Liver (tissue), 9 donors: Measurements from ENCODE around the gene TMEM221. TPM values are rescaled to one million over a fixed set of nuclear protein-coding genes. Genes with fewer than 3 reads are reported as not detected.

ENCODE experiments used
- DNase-seq: peaks from one replicate; pipeline ENCODE4 v3.0.0-alpha.2; 2017; ENCODE audit warnings: low spot score
- H3K27ac ChIP-seq, 2 donors: one replicate each; pipeline ENCODE4 v1.7.0; 2013; ENCODE audit warnings: inconsistent platforms in 2 of 2, low read length in 2 of 2, control low read depth in 1 of 2, low read depth in 1 of 2, mild to moderate bottlenecking in 1 of 2
- H3K27me3 ChIP-seq, 4 donors: one replicate each; pipeline versions ENCODE4 v1.6.1 to v1.7.0; 2013; ENCODE audit warnings: low read length in 3 of 4, inconsistent platforms in 1 of 4, mild to moderate bottlenecking in 1 of 4, moderate library complexity in 1 of 4; ENCODE audit not compliant: control insufficient read depth in 4 of 4, insufficient read depth in 4 of 4
- H3K36me3 ChIP-seq, 4 donors: one replicate each; pipeline versions ENCODE4 v1.6.1 to v1.7.0; 2013; ENCODE audit warnings: low read length in 3 of 4, mild to moderate bottlenecking in 3 of 4, low read depth in 1 of 4, moderate library complexity in 1 of 4; ENCODE audit not compliant: control insufficient read depth in 4 of 4, insufficient read depth in 3 of 4
- H3K4me1 ChIP-seq, 4 donors: one replicate each; pipeline versions ENCODE4 v1.6.1 to v1.7.0; 2013; ENCODE audit warnings: low read length in 3 of 4, mild to moderate bottlenecking in 3 of 4, moderate library complexity in 1 of 4; ENCODE audit not compliant: control insufficient read depth in 4 of 4, insufficient read depth in 4 of 4
- H3K4me3 ChIP-seq, 3 donors: one replicate each; pipeline versions ENCODE4 v1.6.1 to v1.7.0; 2013; ENCODE audit warnings: low read length in 3 of 3, control low read depth in 1 of 3, low read depth in 1 of 3, mild to moderate bottlenecking in 1 of 3
- H3K9ac ChIP-seq, 2 donors: one replicate each; pipeline ENCODE4 v1.7.0; 2013; ENCODE audit warnings: low read length in 2 of 2, mild to moderate bottlenecking in 2 of 2, moderate library complexity in 2 of 2, control low read depth in 1 of 2, low read depth in 1 of 2
- H3K9me3 ChIP-seq, 4 donors: one replicate each; pipeline versions ENCODE4 v1.6.1 to v1.7.0; 2013; ENCODE audit warnings: low read length in 3 of 4; ENCODE audit not compliant: control insufficient read depth in 4 of 4
- EGR1 ChIP-seq, 2 donors: IDR thresholded peaks; 2 replicates each; pipeline ENCODE4 v1.6.1; 2016 to 2018; ENCODE audit warnings: antibody characterized with exemption in 2 of 2, low read depth in 2 of 2
- FOXA1 ChIP-seq: IDR thresholded peaks from 2 replicates; pipeline ENCODE4 v1.6.1; 2016; ENCODE audit warnings: antibody characterized with exemption
- FOXA2 ChIP-seq: IDR thresholded peaks from 2 replicates; pipeline ENCODE4 v1.6.1; 2016; ENCODE audit warnings: antibody characterized with exemption
- HNF4A ChIP-seq, 2 donors: conservative IDR thresholded peaks; 2 replicates each; pipeline ENCODE4 v1.6.1; 2016; ENCODE audit warnings: antibody characterized with exemption in 2 of 2, mild to moderate bottlenecking in 2 of 2
- HNF4G ChIP-seq: IDR thresholded peaks from 2 replicates; pipeline ENCODE4 v1.6.1; 2016; ENCODE audit warnings: antibody characterized with exemption
- NR2F2 ChIP-seq: IDR thresholded peaks from 2 replicates; pipeline ENCODE4 v1.6.1; 2016; ENCODE audit warnings: antibody characterized with exemption
- RXRA ChIP-seq, 2 donors: IDR thresholded peaks; 2 replicates each; pipeline ENCODE4 v1.6.1; 2017 to 2018; ENCODE audit warnings: antibody characterized with exemption in 2 of 2, mild to moderate bottlenecking in 1 of 2
- SP1 ChIP-seq: IDR thresholded peaks from 2 replicates; pipeline ENCODE4 v1.6.1; 2018; ENCODE audit warnings: antibody characterized with exemption, mild to moderate bottlenecking
- TAF1 ChIP-seq: conservative IDR thresholded peaks from 2 replicates; pipeline ENCODE4 v1.6.1; 2016; ENCODE audit warnings: antibody characterized with exemption, mild to moderate bottlenecking
- YY1 ChIP-seq: IDR thresholded peaks from 2 replicates; pipeline ENCODE4 v1.6.1; 2016; ENCODE audit warnings: antibody characterized with exemption, mild to moderate bottlenecking
- WGBS: extraction: QIAGEN DNeasy Blood & Tissue Kit; methylation state at CpG from one replicate; pipeline ENCODE4 v1.1.7; 2013; 5-methylcytosine and 5-hydroxymethylcytosine counted together
- polyA plus RNA-seq, 2 donors: library from polyadenylated mRNA; stranded (reverse) in 1 of 2; unstranded in 1 of 2; fragments of 200-250 nt in 1 of 2; fragments of >200 nt in 1 of 2; fragmentation: Nextera tagmentation in 1 of 2; extraction: Ambion mirVana in 1 of 2; gene quantifications; one replicate each; pipeline versions ENCODE4 v1.2.1 to v1.2.3, GENCODE V29; 2013 to 2015
- total RNA-seq, 2 donors: library from RNA; depleted of rRNA; stranded (reverse); fragments of >200 nt; gene quantifications; one replicate each; pipeline ENCODE4 v1.2.3, GENCODE V29; 2014
- TF ChIP-seq, protein P1 (sequence below): IDR thresholded peaks from 2 replicates; pipeline ENCODE4 v1.6.1; 2016; ENCODE audit warnings: antibody characterized with exemption
- TF ChIP-seq, protein P2 (sequence below): IDR thresholded peaks from 2 replicates; pipeline ENCODE4 v1.6.1; 2016; ENCODE audit warnings: antibody characterized with exemption
- TF ChIP-seq, protein P3 (sequence below): fragments of 150-350 bp; IDR thresholded peaks from 2 replicates; pipeline ENCODE4 v1.5.1; 2017; ENCODE audit warnings: improper control_type of control experiment, low read depth, low read length; ENCODE audit not compliant: missing input control
- TF ChIP-seq, protein P4 (sequence below): IDR thresholded peaks from 2 replicates; pipeline ENCODE4 v1.6.1; 2016; ENCODE audit warnings: antibody characterized with exemption, mild to moderate bottlenecking
- TF ChIP-seq, protein P5 (sequence below): IDR thresholded peaks from 2 replicates; pipeline ENCODE4 v1.6.1; 2016; ENCODE audit warnings: antibody characterized with exemption
- donor health status: healthy.
- donor health status: healthy.
- donor health status: healthy.
- donor health status: healthy.
- donor health status: healthy.

The TMEM221 gene
- total and polyA plus RNA-seq, 4 donors, result 0.06 to 0.15 (median 0.11) TPM

DNA sequence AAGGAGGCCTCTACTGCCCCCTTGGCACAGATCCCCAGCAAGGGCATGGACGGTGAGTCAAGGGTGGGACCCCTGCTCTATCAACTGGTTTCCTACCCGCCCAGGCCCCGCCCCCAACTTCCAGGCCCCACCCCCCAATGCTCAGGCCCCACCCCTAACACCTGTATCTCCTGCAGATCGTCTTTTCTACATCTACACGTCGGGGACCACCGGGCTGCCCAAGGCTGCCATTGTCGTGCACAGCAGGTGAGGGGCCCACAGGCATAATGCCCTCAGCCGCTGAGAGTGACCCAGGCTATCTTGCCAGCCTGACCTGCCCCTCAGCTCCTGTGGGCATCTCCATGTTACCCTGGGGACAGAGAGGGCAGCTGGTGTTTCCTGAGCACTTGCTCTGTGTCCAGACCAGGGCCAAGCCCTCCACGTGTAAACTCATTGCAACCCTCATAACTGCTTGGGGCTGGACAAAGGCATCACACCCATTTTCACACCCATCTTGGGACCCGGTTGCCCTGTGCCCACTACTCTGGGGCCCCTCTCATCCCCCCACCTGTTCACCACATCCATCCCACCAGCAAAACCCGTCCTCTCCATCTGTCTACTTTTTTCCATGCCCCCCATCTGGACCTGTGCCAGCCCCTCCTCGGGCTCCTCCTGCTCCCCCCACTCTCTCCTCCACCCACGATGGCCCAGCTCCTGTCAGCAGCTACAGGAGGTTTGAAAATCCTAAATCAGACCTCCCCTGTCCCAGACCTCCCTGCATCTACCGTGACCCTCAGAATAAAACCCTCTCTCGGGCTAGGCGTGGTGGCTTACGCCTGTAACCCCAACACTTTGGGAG lies 39.0 kb upstream of the TMEM221 start:
- DNase-seq, result no peak
- 81% methylated on average over 18 of the region's 18 CpGs for WGBS

DNA sequence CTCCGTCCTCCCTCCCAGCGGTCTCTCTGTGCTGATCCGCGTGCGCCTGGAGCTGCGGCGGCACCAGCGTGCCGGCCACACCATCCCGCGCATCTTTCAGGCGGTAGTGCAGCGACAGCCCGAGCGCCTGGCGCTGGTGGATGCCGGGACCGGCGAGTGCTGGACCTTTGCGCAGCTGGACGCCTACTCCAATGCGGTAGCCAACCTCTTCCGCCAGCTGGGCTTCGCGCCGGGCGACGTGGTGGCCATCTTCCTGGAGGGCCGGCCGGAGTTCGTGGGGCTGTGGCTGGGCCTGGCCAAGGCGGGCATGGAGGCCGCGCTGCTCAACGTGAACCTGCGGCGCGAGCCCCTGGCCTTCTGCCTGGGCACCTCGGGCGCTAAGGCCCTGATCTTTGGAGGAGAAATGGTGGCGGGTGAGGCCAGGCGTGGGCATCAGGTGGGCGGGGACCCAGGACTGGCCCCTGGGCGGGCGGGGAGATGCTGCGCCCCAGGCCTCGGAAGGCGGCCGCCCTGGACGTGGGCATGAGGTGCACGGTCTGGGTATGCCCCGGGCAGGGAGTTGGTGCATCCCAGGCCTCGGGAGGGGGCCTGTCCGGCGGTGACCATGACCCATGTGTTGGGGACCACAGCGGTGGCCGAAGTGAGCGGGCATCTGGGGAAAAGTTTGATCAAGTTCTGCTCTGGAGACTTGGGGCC lies 38.2 kb upstream of the TMEM221 start:
- H3K4me1 ChIP-seq, result peaks cover 0 to 8% (median 2%) of the 10 kb centered on the region in 4 donors
- TF ChIP-seq FOXA1, result no peak
- TF ChIP-seq FOXA2, result no peak
- TF ChIP-seq, protein P1, sequence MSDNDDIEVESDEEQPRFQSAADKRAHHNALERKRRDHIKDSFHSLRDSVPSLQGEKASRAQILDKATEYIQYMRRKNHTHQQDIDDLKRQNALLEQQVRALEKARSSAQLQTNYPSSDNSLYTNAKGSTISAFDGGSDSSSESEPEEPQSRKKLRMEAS, result no peak
- no peak for TF ChIP-seq RXRA (IDR thresholded peaks at IDR 0.05)
- TF ChIP-seq EGR1 (IDR thresholded peaks at IDR 0.05; ENCODE audit: low read depth in 2 of 2), result no peak
- no peak for TF ChIP-seq YY1
- no peak for TF ChIP-seq NR2F2
- no peak for TF ChIP-seq HNF4A (conservative IDR thresholded peaks at IDR 0.05)
- TF ChIP-seq, protein P2, sequence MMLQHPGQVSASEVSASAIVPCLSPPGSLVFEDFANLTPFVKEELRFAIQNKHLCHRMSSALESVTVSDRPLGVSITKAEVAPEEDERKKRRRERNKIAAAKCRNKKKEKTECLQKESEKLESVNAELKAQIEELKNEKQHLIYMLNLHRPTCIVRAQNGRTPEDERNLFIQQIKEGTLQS, result no peak
- TF ChIP-seq, protein P3, sequence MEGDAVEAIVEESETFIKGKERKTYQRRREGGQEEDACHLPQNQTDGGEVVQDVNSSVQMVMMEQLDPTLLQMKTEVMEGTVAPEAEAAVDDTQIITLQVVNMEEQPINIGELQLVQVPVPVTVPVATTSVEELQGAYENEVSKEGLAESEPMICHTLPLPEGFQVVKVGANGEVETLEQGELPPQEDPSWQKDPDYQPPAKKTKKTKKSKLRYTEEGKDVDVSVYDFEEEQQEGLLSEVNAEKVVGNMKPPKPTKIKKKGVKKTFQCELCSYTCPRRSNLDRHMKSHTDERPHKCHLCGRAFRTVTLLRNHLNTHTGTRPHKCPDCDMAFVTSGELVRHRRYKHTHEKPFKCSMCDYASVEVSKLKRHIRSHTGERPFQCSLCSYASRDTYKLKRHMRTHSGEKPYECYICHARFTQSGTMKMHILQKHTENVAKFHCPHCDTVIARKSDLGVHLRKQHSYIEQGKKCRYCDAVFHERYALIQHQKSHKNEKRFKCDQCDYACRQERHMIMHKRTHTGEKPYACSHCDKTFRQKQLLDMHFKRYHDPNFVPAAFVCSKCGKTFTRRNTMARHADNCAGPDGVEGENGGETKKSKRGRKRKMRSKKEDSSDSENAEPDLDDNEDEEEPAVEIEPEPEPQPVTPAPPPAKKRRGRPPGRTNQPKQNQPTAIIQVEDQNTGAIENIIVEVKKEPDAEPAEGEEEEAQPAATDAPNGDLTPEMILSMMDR, result no peak
- TF ChIP-seq SP1, result no peak
- TF ChIP-seq TAF1, result no peak
- TF ChIP-seq, protein P4, sequence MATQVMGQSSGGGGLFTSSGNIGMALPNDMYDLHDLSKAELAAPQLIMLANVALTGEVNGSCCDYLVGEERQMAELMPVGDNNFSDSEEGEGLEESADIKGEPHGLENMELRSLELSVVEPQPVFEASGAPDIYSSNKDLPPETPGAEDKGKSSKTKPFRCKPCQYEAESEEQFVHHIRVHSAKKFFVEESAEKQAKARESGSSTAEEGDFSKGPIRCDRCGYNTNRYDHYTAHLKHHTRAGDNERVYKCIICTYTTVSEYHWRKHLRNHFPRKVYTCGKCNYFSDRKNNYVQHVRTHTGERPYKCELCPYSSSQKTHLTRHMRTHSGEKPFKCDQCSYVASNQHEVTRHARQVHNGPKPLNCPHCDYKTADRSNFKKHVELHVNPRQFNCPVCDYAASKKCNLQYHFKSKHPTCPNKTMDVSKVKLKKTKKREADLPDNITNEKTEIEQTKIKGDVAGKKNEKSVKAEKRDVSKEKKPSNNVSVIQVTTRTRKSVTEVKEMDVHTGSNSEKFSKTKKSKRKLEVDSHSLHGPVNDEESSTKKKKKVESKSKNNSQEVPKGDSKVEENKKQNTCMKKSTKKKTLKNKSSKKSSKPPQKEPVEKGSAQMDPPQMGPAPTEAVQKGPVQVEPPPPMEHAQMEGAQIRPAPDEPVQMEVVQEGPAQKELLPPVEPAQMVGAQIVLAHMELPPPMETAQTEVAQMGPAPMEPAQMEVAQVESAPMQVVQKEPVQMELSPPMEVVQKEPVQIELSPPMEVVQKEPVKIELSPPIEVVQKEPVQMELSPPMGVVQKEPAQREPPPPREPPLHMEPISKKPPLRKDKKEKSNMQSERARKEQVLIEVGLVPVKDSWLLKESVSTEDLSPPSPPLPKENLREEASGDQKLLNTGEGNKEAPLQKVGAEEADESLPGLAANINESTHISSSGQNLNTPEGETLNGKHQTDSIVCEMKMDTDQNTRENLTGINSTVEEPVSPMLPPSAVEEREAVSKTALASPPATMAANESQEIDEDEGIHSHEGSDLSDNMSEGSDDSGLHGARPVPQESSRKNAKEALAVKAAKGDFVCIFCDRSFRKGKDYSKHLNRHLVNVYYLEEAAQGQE, result no peak
- TF ChIP-seq, protein P5, sequence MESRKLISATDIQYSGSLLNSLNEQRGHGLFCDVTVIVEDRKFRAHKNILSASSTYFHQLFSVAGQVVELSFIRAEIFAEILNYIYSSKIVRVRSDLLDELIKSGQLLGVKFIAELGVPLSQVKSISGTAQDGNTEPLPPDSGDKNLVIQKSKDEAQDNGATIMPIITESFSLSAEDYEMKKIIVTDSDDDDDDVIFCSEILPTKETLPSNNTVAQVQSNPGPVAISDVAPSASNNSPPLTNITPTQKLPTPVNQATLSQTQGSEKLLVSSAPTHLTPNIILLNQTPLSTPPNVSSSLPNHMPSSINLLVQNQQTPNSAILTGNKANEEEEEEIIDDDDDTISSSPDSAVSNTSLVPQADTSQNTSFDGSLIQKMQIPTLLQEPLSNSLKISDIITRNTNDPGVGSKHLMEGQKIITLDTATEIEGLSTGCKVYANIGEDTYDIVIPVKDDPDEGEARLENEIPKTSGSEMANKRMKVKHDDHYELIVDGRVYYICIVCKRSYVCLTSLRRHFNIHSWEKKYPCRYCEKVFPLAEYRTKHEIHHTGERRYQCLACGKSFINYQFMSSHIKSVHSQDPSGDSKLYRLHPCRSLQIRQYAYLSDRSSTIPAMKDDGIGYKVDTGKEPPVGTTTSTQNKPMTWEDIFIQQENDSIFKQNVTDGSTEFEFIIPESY, result no peak
- no peak for TF ChIP-seq HNF4G
- no peak for DNase-seq
- no peak overlapping the region for H3K27ac ChIP-seq
- no peak overlapping the region for H3K9ac ChIP-seq
- WGBS, result 96% methylated on average over 58 of the region's 58 CpGs
- H3K4me3 ChIP-seq, result no peak overlapping the region
- no peaks in the 10 kb centered on the region for H3K27me3 ChIP-seq
- H3K36me3 ChIP-seq, result no peaks in the 10 kb centered on the region
- H3K9me3 ChIP-seq, result no peaks in the 10 kb centered on the region

More for the DNA sequence above, 39.0 kb upstream of the TMEM221 start:
- no peak overlapping the region for H3K9ac ChIP-seq
- TF ChIP-seq, protein P3, result no peak
- H3K9me3 ChIP-seq, result no peaks in the 10 kb centered on the region
- no peak overlapping the region for H3K27ac ChIP-seq
- H3K4me1 ChIP-seq, result peaks cover 0 to 5% (median 2%) of the 10 kb centered on the region in 4 donors
- no peak overlapping the region for H3K4me3 ChIP-seq
- no peaks in the 10 kb centered on the region for H3K36me3 ChIP-seq
- H3K27me3 ChIP-seq, result no peaks in the 10 kb centered on the region
